ENCODE results near the gene SLC25A23.
"Not testable (repeated sequence)": the region's sequence is repeated elsewhere in the genome, so short reads cannot be mapped to it uniquely, and the experiment has no call there.

GRCh38 chr19:6508028-6508771, 48.6 kb upstream of the SLC25A23 start:
- not testable (repeated sequence) for TF ChIP-seq CTCF (IDR thresholded peaks at IDR 0.05); POLR2AphosphoS5 (IDR thresholded peaks at IDR 0.05; ENCODE audit: low read depth, low read length); SMC3 (IDR thresholded peaks at IDR 0.05; ENCODE audit: low read depth, low read length); SIN3A (IDR thresholded peaks at IDR 0.05; ENCODE audit: borderline replicate concordance, low read depth, low read length); EZH2phosphoT487 (IDR thresholded peaks at IDR 0.05; ENCODE audit: borderline replicate concordance, low read depth); ZBTB33 (IDR thresholded peaks at IDR 0.05; ENCODE audit: borderline replicate concordance, low read depth); TCF12 (IDR thresholded peaks at IDR 0.05); GATA2 (CRISPR knock-in tag; IDR thresholded peaks at IDR 0.05); JUND (IDR thresholded peaks at IDR 0.05); EP300 (IDR thresholded peaks at IDR 0.05; ENCODE audit: borderline replicate concordance in 1 of 2, low read depth in 1 of 2, low read length in 1 of 2); USF2 (IDR thresholded peaks at IDR 0.05; ENCODE audit: borderline replicate concordance, low read depth, low read length); ELF1 (IDR thresholded peaks at IDR 0.05)
